NCI-H1092 treated with DMSO at 0.1 percent for 48 hours (cell line): ENCODE measurements around the gene TEX47.

Experiments
- DNase-seq: peaks from one replicate; lab custom pipeline; 2025; lab: John Stamatoyannopoulos, UW

TEX47 gene

DNA sequence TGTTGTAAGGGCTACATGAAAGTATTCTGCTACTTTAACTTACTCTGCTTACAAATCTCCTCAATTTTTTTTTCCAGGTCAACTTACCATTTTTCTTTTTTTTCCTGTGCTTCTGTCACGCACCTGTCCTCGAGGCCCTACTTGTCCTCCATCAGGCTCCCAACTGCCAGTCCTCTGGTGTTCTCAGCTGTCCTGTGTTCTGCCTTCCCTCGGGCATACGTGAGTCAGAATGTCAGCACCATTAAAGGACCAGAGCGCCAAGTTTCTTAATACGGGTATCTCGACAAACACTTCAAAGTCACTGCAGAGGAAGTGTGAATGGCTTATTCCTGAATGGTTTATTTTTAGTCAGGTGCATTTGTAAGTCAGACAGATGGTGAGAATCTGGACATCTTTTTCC lies at the start of gene TEX47:
Gene TEX47 (minus strand): TSS at position 185 of the 400 bp plus-strand sequence. CDS start 795 bp downstream, outside the sequence.
- DNase-seq = no peak

DNA sequence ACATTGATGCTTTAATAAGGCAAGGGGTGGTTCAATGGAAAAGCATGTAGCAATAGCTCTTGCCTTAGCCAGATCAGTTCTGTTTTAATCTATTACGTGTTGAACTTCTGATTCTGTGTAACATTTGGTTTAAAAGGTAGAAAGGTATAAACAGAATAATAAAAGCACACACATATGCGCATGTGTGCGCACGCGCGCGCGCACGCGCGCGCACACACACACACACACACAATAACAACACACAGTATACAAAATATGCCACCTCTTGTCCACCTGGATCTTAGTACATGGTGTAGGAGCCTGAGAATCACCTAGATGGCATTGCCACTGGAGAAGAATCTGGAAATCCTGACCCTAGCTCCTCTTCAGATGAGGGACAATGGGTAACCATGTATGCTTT lies 49.6 kb upstream of the TEX47 start:
- no peak for DNase-seq

DNA sequence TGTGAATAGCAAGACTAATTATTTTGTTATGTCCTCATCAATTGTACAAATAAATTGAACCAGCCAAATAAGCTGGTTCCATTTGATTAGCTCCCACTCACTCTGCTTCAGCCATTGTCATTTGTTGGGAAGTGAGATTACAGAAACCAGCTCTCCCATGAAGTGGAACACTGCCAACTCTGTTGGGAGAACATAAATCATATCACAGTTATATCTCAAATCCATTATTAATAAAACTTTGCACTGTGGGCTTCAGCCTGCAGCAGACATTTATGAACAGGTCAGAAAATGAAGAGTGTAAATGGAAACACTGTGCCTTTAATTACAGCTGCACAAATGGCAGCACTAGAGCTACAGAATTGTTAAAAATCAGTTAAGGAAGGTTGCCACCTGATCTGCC lies 46.7 kb upstream of the TEX47 start:
- DNase-seq = no peak

DNA sequence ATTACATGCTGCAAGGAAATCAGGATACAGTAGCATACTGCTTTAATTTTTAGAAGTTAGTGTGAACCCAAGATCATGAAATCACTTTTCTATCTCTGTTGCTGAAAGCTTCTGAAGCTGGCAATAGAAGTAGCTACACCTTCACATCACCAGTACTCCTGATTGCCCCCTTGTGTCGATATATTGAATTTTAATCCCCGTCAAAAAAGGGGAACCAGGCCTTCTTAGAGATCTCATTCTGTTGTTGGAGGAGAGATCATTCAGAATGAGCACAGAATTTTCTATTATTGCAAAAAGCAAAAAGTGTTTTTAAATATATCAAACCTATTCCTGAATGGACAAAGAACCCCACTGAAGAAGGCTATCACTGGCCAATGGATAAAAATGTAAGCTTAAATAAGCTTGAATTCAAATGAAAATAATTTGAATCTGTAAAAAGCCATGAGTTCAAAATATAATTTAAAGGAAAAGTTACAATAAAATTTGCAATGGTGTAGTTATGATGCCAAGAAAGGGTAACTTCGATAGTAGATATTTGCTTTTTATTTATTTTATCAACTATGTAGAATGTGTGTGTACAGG lies 39.7 kb upstream of the TEX47 start:
- peak; percentile 54 for DNase-seq

DNA sequence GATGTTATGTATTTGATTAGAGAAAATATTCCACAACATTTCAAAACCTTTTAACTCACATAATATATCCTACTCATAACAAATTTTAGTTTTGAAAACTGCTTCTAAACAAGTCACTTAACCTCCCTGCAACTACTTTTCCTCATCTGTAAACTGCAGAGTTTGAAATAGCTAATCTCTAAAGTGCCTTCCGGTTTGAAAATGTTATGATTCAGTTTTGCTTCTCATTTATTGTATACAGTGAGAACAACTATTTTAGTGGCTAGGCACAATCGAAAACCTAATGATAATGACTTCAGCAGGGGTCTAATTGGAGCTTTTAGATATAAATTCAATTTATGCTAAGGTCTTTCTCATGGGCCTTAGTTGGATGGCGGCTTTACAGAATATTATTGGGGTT lies 30.7 kb upstream of the TEX47 start:
- DNase-seq = no peak

DNA sequence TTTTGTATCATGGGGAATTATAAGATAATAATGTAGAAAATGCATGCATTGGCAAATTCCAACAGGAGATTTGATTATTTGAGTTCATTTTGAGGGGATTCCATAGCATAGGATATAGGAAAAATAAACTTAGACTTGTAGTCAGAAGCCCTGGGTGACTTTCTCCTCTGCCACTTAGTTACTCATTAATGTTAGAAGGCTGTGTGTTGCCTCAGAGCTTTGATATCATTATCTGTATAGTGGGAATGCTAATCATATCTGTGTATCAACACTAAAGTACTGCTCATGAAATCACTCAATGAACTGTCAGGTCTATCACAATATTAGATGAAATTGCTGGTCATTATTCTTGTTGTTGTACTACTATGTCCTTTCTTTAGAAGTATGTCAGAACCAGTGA lies 23.0 kb upstream of the TEX47 start:
- DNase-seq = no peak

DNA sequence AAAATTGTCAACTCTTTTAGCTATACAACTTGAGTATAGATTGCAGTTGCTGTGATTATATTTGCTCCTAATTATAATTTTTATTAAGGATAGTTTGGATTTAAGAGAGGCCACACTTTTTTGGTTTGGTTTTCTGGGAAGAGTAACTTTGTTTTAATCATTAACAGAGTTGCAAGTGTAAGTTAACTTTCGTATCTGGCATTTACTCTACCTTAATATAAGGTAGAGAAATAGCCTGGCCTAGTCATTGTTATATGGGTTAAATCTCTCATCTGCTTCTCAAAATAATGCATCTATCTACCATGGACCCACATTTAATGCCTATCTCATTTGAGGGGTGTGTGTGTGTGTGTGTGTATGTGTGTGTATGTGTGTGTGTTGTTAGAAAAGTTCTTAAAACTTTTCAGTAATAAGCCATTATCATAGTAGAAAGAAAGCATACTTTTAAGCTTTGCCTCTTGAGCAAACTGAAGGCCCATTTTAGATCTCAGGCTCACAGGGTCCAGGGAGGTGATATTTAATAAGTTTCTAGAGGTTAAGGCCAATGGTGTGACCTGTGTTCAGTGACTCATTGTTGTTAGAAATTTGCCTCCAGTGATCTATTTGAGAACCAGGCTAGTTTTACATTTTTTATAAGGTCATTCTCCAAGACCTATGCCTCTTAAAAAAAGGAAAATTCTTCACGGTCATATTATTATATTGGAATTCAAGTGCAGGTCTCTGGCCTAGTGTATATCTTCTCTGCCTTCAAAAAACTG lies 10.9 kb upstream of the TEX47 start:
- DNase-seq = no peak

DNA sequence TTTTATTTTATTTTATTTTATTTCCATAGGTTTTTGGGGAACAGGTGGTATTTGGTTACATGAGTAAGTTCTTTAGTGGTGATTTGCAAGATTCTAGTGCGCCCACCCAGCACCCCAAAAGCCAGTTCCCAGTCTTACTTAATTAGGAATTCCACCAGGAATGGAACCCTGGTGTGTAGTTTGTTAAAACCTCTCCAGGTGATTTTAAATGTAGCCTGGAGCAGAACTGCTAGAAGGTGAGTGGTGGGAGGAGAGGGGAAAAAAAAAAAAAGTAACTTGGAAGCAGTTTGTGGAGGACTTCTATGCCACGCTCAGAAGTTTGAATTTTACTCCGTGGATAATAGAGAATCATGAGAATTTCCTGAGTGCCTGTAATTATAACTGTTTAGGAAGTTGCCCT lies 5.5 kb upstream of the TEX47 start:
- DNase-seq = no peak

DNA sequence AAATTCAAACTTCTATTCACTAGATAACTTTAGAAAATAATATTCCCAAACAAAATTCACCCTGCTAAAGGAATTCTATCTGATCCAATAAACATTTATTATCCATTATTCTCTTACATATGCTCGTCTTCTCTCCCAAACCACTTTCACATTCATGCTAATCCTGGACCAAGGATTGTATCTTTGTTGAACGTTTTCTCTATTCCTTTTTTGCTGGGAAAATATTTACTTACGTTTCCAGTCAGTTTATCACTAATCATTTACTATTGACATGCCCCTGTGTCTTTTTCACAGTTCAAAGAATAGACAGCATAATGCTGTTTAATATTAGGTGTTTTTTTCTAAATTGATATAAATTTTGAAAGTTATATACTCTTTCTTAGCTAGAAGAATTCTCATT lies 3.2 kb downstream of the TEX47 start:
- DNase-seq = no peak

DNA sequence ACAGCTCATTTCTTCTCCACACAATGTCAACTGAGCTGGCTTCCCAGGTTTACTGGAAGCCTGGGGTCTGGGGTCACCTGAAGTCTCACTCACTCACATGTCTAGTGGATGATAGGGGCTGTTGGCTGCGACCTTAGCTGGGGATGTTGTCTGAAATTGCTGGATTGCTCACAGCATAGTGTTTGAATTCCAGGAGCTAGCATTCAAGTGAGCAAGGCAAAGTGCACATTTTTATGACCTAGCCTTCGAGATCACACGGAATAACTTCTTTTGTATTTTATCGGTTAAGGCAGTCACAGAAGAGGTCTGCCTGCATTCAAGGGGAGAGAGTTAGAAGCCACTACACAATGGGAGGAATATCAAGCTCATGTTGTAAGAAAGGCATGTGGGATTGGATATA lies 3.6 kb downstream of the TEX47 start:
- DNase-seq = no peak

DNA sequence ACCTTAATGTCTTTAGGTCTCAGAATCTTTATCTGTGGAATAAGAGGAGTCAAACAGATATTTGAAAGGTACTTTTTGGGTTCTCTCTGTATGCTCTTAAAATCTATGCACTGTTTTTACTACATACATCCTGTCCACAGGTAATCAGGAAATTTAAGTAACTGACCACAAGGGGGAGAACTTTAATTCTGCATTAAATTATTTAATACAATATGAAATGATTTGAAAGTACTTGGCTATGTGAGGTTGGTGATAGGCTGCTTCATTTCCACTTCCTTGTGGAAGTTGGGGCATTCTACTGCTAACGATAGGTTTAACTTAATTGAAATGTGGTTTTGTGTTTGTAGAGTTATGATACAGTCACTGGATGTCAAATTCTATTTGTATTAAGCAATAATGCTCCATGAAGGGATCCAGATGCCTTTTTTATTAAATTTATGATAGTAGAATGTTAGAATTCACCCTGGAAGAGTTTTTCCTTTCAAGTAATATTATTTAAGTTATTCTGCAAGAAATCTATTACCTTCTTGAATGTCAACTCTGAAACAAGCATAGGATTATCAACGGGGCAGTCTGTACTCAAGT lies 6.0 kb downstream of the TEX47 start:
- DNase-seq = peak; percentile 38

DNA sequence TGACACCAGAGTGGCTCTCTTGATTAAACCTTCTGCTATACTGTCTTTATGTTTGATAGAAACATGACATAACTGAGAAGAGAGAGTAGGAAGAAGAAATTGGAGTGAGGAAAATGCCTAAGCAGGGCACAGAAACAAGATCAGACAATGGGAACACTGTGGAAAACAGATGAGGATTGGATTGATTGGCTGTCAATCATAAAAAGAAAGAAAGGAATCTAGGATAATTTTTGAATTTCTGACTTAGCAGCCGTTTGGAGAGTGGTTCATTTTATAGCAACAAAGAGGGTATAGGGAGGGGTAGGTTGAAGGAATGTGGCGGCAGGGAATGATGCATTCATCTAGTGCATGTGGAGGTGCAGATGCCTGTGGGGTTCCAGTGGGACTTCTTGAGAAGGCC lies 7.8 kb downstream of the TEX47 start:
- no peak for DNase-seq

DNA sequence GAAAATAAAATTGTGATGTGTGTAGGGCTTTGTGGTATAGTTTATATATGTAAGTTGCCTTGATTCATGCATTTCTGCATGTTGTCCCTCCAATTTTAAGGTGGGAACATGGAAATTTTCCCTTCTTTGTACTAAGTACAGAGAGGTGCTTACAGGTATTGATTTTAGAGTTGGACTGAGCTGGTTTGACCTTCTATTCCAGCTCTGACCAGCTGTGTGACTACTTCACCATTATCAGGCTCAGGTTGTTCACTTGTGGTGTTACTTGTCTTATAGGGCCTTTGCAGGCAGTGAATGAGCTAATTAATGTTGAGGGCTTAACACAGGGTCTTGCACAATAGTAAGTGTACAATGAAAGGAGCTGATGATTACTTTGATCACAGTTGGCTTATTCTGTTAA lies 19.7 kb downstream of the TEX47 start:
- DNase-seq = no peak

DNA sequence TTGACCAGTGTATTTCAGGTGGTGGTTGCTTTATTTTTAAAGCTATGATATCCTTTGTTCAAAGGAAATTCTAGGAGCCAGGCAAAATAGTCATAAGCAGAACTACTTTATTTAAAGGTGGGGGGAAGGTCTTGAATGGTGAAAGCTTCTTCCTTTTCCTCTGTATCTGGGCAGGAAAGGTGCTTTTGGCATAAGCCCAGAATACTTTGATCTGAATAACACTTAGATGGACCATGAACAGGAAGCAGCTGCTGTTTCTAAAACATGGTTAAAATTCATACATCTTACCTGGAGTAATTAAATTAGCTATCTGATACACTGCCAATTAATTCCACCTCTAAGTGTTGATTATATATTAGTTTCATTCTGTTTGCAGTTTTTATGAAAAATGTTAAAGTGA lies 22.8 kb downstream of the TEX47 start:
- DNase-seq = no peak

DNA sequence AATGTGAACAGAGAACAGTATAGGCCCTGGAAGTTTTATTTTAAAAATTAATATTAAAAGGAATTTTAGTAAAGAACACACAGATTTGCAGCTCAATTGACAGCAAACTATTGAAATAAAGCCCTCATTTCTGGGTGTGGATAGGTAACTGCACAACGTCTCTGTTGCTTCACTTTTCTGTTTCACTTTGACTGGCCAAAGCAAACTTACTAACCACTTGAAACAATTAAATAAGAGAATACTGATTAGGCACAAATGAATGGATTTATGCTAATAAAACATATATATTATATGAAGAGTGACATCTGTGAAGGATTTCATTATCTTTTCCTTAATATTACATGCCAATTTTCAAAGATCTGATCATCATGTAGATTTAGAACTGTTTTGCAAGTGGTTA lies 24.1 kb downstream of the TEX47 start:
- no peak for DNase-seq

DNA sequence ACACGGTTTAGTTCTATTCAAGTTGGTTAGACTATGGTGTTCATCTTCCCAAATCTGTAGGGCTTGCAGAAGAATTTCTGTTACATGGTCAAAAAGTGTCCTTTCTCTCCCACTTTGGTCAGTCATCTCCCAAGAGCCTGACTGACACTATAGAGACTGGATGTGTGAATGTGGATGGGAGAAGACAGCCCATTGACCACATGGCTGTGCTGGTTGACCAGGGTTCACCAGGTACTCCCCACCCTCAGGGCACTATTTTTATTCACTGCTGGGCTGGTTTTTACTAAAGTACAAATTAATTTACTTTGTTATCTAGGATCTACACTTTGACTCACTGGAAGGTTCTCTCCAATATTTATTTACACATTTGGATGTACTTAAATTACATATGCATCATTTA lies 33.8 kb downstream of the TEX47 start:
- no peak for DNase-seq

DNA sequence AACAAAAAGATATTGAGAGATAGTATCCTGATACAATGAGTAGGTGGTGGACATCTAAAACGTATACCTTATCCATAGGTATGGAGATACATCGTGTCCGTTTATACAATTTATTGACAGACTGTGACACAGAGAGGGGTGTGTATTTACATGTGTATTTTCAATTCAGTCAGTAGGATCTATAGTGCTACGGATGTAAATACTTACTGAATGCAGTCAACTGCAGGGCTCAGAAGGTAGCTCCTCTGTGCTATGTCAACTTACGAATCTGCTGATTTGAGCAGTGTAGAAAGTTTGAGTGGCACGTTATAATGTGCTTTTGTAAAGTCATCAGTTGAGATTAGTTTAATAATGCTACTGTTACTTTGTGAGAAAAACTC lies 35.4 kb downstream of the TEX47 start:
- no peak for DNase-seq

DNA sequence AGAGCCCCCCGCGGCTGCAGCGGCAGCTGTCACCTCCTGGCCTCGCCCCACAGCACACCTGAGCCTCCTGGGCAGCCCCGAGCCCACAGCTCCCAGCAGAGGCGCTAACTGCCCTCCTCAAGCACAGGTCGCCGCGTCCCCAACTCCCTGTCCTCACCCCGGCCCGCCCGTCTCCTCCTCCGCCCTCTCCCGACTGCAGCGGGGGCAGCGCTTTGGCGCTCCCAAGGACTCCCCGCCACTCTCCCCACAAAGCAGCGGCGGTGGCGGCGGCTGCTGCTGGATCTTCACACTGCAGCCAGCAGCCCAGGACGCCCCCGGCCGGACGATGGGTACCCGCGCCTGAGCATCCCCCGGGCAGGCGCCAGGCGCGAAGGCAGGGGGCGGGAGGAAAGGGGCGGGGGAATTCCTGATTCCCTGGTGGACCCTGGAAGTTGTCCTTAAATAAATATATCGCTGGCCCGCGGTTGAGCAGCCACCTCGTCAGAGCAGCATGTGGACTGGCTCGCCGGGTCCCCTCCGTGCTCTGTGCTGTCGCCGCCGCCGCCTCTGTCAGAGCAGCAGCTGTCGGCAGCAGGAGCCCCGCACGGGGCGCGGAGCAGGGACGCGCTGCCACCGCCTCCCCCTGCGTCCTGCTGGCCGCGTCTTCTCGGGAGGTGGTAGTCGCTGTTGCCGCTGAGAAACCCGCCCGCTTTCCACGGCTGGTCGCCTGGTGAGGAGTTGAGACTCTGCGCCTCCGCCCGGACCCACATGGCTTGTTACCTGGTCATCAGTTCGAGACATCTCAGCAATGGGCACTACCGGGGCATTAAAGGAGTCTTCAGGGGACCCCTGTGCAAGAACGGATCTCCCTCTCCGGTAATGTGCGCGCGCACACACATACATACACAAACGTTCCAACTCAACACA lies 36.1 kb downstream of the TEX47 start, which contains the start of gene ZNF804B:
Gene ZNF804B (plus strand): TSS at position 471 of the 906 bp plus-strand sequence. CDS start 277 bp downstream, at position 748.
- no peak for DNase-seq

DNA sequence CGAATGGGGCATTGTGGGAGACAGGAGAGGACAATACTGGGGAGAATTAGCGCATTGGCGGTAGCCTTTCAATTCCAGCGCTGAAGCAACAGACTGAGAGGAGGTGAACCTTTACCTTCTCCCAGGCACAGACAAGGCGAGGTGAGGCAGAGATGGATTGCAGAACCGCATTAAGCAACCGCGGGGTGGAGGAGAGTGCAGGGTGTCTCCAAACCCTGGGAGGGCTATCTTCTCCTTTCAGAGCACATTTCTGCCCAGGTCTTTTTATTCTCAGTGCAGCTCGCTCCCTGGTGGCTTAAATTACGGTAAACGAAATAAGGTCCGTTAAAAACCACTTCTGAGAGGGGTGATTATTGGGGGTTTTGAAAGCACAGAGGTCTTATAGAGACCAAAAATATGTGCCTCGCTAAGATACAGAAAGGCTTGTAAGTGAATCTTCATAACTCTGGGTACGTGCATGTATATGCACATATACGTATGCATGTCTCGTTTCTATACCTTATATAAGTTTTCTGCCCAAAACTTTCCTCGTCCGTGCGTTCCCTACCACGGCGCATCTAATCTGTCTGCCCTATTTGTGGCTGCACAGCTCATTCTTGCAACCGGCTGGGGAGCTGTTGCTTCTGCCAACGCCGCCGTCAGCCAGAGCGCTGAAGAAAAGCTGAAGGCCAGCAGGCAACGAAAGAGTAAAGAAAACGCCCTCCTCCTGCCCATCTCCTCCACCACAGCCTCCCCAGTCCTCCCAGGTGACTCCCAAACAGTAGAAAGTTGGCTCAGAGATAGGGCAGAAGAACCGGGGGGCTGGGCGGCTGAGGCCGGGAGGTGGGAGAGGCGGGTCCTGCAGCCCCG lies 36.9 kb downstream of the TEX47 start:
- DNase-seq = no peak

DNA sequence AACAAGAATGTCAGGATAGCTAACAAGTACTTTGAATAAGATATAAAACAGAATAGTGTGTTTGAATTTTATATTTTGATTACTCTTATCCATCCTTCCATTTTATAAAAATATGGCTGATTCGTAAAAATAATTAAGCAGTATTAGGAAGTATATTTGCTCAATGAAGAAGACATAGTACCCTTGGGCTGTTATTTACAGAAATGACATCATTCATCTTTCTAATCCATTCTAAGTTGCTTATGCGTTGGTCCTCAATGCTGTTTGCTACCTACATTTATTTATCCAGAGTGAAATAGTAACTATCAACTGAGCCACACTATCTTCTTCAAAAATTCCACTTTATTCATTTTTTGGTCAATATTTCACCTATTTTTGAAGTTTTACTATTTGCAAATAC lies 38.2 kb downstream of the TEX47 start:
- DNase-seq = no peak

DNA sequence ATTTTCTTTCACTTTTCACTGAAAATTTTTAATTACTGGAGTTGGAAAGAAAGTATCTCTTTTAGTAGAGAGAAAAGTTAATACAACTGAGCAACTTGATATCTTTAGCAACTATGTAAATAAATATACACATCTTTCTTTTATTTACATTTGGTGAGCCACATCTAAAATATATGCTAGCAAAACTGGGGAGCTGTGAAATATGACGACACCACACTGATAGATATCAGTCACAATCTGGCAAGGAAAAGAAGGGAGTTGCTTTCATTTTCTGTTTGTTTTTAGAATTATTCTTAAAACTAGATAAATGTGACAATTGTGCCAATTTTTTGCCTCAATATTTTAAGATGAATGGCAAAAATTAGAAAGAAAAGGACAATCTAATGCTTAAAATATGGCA lies 38.7 kb downstream of the TEX47 start:
- DNase-seq = no peak

DNA sequence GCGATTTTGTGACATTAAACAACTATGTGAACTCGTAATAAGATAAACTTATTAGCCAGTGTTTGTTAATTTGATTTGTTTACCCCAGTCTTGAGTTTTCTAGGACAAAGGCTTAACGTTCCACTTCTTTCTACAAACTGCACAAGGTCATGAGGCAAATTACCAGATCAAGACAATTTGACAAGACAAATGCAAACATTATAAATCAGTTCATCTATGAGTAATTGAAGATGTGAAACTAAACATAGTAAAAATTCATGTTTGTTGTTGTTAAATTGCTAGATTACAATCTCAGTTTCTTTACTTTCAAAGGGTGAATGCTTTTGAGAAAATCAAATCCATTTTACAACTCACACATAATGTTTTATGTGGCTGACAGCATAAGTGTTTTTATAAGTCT lies 49.4 kb downstream of the TEX47 start:
- no peak for DNase-seq
